ENCODE results near the gene PDE6A.

DNA sequence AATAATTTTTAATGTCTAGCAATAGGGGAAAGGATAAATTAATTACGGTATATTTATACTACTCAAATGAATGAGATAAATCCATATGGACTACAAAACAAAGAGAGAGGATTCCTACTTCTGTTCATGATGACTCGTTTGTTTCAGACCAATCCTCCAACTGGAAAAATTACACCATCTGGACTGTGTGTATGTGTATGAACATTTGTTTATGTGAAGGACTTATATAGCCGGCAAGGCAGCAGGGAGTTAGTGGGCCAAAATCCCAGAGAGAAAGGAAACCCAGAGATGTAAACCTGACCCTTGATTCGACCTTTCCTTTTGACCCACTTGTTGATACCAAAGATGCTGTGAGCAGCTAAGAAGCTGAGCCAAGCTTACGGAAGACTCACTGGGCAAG lies 20.1 kb downstream of the PDE6A start:
- TF ChIP-seq, protein P1, sequence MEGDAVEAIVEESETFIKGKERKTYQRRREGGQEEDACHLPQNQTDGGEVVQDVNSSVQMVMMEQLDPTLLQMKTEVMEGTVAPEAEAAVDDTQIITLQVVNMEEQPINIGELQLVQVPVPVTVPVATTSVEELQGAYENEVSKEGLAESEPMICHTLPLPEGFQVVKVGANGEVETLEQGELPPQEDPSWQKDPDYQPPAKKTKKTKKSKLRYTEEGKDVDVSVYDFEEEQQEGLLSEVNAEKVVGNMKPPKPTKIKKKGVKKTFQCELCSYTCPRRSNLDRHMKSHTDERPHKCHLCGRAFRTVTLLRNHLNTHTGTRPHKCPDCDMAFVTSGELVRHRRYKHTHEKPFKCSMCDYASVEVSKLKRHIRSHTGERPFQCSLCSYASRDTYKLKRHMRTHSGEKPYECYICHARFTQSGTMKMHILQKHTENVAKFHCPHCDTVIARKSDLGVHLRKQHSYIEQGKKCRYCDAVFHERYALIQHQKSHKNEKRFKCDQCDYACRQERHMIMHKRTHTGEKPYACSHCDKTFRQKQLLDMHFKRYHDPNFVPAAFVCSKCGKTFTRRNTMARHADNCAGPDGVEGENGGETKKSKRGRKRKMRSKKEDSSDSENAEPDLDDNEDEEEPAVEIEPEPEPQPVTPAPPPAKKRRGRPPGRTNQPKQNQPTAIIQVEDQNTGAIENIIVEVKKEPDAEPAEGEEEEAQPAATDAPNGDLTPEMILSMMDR (IDR thresholded peaks at IDR 0.05) = no peak
- no peak for TF ChIP-seq POLR2A (IDR thresholded peaks at IDR 0.05; ENCODE audit: low read depth)
